GM21528 (cell line): ENCODE measurements around the gene LRRC4B.

Source experiments
- ATAC-seq: cut with Tn5 transposase; IDR thresholded peaks from one replicate; pipeline ENCODE4 v1.9.1; 2021; ENCODE audit warnings: mild to moderate bottlenecking, moderate library complexity; ENCODE audit not compliant: unreplicated experiment, low FRiP score

LRRC4B gene

DNA sequence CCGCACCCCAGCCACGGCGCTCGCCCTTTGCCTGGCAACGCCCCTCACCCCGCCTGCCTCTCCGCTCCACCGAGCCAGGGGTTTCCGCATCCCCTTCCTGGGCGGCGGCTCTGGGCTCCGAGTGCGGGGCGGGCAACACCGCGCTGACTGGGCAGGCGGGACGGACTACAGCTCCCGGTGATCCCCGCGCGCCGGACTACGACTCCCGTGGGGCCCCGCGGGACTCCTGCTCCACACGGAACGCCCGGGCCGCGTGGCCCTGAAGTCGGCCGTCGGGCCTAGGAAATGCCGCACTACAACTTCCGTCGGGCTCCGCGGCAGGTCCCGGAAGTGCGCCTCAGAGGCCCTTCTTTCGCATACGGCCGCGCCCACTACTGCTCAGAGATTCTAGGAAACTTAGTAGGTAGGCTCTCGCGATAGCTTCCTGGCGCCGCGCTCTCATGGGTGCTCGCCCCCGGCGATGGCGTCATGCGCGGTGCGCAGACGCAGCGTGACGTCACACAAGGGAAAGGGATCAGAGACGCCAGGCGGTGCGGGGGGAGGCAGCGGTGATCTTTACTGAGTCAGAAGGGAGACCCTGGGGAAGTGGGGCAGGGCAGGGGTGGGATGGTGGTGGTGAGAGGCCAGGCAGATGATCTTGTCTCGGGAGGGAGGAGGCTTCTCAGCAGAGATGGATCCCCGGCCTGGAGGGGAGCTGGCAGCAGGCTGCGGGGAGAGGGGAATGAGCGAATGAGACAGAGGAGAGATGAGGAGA, 57.0 kb downstream of the LRRC4B start, which contains the start of gene JOSD2:
TSS of gene JOSD2 (minus strand) at position 123 of the 754 bp plus-strand sequence. CDS start 760 bp downstream, outside the sequence.
- ATAC-seq: peak; percentile 71

DNA sequence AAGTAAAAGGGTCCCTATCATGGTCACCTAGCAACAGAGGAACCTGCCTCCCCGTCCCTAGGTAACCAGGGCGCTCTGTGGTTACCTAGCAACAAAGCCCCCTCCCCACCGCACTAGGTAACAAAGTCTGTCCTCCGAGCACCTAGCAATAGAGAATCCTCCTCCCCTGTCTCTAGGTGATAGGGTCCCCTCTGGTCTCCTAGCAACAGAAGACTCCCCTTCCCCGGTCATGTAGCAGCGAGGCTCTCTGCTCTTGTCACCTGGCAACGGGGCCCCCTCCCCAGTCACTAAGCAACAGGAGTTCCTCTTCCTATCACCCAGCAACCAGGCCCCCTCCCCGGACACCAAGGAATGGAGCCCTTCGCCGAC, 57.6 kb downstream of the LRRC4B start:
- no peak for ATAC-seq

DNA sequence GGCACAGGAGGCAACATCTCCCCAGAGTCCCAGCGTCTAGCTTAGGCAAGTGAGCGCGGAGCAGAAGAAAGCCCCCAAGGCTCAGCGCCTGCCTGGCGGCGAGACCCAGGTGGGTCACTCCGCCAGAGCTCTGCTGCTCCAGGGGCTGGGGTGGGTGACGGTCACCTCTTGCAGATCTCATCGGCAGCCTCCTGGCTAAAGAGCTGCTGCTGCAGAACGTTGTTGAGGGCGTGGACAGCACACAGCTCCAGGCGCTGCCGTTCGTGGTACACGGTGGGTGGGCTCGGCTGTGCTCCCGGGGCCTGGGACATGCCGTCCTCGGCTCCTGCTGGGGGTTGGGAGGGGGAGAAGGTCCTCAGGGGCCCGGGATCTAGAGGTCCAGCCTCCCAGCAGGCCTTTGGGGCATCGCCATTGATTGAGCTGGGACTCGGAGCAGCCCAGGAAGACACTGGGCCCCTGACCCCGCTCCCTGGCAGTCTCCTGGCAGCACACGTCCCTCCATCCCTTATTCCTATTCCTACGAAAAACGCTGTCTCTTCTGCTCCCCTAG, 58.0 kb downstream of the LRRC4B start:
- ATAC-seq: no peak

DNA sequence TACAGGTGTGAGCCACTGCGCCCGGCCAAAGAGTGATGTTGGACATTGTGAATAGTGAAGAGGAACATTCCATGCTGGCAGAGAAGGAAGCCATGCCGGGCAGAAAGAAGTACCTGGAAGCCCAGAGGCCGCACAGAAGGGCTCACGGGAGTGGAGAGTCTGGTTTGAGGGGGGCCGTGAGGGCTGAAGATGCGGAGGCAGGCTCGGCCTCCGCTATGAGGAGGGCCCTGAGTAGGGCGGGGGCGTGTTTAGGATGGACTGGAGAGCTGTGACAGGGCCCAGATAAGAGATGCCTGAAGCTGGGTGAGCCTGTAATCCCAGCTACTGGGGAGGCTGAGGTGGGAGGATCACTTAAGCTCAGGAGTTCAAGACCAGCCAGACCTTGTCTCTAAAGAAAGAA, 58.9 kb downstream of the LRRC4B start:
- no peak for ATAC-seq

DNA sequence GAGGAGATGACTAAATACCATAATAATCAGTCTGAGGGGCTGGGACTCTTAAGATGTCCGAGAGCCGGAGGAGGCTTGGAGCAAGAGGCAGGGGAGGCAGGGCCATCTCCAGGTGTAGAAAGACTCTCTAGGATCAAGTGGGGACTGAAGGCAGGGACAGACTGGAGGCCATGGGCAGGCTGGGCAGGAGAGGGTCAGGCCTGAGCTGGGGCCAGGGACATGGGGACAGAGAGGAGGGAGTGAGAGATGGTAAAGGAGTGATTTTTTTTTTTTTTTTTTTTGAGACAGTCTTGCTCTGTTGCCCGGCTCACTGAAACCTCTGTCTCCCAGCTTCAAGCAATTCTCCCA, 59.4 kb downstream of the LRRC4B start:
- ATAC-seq: no peak

DNA sequence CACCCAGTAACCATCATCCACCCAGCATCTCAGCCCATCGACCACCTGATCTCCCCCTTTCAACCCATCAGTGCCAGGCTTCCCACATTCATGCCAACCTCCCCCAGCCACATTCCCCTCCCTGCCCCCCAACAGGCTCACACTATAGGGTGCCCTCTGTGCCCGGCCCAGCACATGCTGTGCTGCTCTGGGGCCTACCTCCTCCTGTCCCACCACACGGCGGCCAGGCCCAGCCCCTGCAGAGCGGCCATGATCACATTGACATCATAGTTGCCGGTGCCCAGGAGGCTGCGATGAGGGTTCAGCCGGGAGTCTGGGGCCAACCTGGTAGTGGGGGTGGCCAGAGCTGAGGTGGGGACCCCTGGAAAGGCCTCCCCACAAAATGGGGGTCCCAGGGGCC, 60.9 kb downstream of the LRRC4B start:
- no peak for ATAC-seq

DNA sequence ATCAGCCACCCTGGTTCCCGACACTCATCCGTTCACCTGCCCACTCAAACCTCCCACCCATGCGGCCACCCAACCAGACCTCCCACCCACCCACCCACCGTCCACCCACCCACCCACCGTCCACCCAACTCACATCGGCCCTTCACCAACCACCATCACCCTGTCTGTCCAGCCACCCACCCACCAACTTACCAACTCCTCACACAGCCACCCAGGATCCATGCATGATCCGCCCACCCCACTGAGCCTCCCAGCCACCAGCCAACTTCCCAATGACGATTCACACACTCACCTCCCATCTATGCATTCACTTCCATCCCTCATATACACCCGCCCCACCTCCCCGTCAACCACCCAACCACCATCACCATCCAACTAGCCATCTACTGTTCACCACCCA, 61.5 kb downstream of the LRRC4B start:
- no peak for ATAC-seq

DNA sequence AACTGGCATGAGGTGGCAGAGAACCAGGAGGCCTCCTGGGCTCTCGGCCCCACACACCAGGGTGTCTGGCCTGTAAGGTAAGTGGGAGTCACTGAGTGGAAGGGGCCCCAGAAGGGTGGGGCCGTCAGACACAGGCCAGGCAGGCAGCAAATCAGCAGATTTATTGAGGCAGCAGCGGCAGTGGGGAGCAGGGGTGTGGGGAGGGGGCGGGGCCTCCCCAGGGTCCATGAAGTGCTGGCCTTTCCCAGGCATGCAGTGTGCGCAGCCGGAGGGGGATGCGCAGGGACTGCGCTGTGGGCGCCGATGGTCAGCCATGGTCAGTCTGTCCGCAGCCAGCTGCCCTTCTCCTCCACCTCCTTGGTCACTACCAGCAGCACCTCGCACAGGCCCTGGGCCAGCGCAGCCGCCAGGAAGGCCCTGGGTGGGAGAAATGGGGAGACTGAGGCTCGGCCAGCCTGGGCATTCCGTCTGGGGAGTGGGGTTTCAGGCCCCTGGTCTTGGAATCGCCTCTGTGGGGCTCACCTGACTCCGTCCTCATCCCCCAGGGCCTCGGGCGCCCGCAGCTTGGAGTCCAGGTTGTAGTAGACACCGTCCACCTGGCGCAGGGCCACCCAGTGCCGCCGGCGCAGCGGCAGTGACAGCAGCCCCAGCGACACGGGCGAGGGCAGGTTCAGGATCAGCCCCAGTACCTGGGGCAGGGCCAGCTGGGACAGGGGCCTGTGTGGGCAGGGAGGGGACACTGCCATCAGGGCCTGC, 62.2 kb downstream of the LRRC4B start:
- no peak for ATAC-seq

DNA sequence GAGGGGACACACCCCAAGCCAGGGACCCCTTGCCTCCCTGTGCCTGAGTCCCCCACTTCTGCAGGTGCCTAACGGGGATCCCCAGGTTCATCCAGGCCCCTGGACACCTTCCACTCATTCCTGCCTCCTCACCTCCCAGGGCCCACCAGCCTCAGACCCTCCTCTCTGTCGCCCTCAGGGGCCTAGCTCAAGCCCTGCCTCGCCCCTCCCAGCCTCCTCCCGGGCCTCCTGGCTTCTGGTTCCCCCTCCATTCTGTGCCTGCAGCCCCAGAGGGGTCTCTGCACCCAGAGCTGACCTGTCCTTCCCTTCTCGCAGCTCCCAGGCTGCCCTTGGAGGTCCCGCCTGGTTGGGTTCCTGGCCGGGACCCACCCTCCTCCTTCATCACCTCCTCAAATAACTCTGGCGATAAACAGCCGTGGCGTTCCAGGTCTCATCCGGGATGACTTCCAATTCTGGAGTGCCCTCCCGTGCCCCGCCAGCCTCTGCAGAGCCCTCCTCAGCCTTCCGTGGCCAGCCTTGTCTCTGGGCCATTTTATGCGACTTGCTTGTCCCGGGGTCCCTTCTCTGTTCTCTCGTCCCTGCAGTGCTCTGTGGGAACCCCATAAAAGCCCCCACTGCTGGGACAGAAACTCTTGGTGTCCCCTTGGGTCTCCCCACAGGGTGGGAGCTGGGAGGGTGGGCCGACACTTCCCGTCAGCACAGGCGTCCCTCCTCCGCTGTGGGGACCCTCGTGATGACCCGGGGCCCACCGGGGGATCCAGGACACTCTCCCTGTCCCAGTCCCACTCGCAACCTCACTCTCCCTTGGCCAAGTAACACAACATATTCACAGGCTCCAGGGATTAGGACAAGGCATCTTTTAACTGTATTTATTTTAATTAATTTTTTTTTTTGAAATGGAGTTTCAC, 66.4 kb downstream of the LRRC4B start:
- ATAC-seq: no peak

DNA sequence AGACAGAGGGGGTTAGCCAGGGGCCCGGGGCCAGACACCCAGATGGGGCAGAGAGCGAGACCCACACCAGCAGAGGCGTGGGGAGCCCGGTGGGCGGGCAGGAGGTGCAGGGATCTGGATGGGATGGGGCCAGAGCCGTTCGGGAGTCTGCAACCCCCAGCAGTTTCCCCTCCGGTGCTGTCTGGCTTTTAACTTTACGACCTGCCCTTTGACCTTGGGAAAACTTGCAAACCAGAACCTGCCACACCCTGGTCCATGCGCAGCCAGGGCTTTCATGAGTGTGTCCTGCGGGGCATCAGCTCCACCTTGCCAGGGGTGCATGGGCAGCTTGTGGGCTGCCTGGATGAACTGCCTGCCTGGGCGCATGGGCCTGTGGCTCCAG, 67.1 kb downstream of the LRRC4B start:
- ATAC-seq: no peak

DNA sequence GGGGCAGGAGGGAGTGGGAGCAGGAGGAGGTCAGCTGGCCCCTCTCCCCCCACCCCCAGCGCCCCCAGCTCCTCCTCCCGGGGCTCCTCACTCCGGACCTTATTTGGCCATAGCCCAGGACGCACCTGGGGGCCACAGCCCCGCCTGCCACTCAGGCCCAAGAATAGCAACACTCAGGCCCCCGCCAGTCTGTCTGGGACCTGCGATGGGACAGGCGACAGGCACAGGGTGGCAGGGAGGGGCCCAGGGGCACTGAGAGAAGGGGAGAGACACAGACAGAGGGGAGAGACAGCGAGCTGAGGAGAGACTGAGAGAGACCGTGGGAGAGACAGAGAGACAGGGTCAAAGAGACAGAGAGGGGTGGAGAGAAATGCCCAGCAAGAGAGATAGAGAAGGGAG, 67.5 kb downstream of the LRRC4B start:
- no peak for ATAC-seq

DNA sequence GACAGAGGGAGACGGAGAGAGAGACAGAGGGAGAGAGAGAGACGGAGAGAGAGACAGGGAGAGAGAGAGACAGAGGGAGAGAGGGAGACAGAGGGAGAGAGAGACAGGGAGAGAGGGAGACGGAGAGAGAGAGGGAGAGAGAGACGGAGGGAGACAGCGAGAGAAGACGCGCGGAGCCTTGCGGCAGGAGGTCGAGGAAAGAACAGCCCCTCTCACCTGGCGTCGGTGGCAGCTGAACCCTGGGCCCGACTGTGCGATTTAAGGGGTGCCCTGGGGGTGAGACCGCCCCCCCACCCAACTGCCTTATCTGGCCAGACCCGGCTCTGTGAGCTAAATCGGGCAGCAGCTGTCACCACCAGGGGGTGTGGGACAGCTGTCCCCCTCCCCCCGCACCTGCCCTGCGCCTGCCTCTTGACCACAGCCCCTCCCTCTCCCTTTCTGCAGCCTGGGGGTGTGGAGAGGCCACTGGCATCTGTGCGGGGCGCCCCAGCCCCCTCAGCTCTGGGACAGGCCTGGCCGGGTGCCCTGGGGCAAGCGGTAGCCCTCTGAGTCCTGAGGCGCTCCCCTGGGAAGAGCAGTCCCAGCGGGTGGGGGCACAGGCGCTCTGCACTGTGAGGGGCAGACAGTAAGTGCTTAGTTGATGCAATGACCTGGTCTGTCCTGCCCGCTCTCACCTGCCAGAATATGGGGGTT, 68.0 kb downstream of the LRRC4B start:
- no peak for ATAC-seq

DNA sequence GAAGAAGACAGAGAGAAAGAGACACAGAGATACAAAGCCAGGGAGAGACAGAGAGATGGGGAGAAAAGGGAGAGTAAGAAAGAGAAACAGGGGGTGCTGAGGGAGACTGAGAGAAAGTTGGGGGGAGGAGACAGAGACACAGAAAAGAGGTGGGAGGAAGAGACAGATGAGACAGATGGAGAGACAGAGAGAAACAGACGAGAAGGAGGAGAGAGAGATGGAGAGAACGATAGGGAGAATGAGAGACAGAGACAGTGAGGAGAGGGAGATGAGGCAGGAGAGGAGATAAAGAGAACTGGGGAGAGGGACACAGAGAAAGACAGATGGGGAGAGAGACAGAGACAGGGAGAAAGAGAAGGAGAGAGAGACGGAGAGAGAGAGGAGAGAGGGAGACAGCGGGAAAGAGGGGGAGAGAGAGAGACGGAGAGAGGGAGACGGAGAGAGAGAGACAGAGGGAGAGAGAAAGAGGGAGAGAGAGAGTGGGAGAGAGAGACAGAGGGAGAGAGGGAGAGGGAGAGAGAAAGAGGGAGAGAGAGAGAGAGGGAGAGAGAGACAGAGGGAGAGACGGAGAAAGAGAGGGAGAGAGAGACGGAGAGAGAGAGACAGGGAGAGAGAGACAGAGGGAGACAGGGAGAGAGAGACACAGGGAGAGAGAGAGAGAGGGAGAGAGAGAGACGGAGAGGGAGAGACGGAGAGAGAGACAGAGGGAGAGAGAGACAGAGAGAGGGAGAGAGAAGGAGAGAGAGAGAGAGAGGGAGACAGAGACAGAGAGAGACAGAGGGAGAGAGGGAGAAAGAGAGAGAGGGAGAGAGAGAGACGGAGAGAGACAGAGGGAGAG, 69.8 kb downstream of the LRRC4B start:
- ATAC-seq: no peak

DNA sequence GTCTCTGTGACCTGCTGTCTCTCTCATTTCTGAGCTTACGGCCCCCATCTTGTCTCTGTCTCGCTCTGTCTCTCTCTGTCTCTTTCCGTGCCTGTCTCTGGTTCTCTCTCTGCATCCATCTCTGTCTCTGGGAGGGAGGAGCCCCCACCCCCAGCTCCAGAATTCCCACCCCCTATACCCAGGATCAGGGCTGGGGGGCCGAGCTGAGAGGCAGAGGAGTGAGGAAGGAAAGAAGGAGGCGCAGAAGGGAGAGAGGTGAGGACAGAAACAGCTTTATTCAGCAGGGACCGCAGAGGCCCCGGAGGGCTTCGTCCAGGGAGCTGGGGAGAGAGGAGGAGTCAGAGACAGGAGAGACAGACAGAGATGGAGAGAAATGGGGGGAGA, 71.2 kb downstream of the LRRC4B start:
- no peak for ATAC-seq

DNA sequence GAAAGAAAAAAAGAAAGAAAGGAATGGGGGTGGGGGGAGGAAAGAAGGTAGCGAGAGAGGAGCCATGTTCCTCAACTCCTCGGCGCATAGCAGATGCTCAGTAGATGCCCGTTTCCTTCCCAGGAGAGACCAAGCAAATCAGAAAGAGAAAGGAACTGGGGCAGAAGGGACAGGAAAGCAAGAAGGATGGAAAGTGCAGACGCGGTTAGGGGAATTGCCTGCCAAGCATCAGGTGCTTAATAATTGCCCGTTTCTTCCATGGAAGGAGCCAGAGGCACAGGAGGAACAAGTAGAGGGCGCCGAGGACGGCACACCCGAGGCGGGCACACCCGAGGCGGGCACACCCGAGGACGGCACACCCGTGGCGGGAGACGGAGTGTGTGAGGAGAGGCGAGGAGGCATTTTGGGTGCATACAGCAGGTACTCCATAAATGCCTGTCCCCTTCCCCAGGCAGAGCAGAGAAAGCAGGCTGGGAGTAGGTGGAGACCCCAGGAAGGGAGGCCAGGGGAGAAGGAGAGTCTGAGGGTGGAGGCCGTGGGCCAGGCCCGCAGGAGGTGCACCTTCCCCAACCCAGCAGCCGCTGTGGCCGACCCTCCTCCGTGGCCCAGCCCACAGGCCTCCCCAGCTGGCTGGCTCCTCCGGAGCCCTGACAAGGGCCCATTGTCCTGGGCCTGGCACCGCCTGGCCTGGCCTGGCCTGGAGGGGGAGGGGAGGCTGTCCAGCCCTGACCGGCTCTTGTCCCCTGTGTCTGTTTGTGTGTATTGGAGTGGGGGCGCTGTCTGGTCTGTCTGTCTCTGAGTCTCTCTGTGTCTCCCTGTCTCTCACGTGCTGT, 71.8 kb downstream of the LRRC4B start:
- ATAC-seq: no peak

DNA sequence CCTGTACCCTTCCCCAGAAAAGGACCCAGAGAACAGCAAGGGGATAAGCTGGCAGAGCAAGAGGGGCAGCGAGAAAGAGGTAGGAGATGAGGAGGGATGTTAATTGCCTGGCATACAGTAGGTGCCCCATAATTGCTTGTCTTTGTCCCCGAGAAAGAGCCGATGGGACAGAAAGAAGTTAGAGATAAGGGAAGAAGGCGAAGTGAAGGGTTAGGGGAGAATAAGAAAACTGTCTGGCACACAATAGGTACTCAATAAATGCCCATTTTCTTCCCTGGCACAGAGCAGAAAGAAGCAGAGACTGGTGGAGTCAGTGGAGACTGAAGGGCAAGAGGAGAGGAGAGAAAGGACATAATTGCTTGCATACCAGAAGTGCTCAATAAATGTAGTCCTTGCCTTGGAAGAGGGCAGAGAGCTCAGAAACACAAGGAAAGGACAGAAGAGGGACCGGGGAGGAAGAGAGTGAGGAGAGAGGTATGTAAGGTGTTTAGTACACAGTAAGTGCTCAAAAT, 73.2 kb downstream of the LRRC4B start:
- no peak for ATAC-seq

DNA sequence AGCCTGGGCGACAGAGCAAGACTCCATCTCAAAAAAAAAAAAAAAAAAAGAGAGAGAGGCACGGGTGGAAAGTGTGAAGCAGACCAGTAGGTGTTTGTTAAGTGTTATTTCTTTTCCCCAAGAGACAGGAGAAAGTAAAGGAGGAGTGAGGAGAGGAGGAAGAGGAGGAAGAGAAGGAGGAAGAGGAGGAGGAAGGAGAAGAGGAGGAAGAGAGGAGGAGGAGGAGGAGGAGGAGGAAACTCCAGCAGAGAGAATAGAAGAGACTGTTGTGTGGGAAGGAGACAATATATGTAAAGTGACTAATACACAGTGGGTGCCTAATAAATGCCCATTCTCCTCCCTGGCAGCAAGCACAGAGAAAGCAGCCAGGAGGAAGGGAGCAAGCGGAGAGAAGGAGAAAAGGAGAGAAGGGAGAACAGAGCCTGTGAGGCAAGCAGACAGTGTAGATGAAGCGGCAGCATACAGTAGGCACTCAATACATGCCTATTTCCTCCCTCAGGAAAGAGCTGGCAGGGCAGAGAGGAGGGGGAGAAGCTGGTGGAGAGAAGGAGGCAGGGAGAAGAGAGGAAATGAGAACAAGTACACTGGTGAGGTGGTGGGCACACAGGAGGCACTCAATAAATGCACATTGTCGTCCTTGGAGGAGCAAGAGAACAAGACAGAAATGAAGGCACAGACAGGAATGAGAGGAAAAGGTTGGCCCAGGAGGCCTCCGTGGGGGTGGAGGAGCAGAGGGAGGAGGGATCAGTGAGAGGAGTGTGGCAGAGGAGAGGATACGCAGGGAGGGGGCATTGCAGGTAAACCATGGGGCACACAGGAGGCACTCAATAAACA, 73.8 kb downstream of the LRRC4B start:
- no peak for ATAC-seq

DNA sequence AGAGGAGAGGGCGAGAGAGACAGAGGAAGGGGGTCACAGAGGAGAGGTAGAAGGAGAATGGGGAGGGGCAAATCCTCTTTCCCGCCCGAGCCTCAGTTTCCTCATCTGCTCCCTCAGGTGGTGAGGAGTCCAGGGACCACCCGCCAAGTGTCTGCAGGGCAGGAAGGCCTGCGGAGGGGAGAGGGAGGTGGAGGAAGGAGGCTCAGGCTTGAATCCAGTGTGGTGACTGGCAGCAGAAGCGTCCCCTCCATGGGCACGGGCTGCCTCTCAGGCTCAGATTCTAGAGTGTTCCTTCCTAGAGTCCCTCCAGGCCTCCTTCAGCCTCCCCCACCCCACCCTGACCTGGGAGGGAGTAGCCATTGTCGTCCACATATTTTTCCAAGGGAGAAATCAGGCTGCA, 75.1 kb downstream of the LRRC4B start:
- no peak for ATAC-seq
